Right lobe of liver (tissue), 4 donors: ENCODE data around the gene GNG14.

Experiments used
- POLR2A ChIP-seq: fragments of 450-650 bp; IDR thresholded peaks from one replicate; pipeline ENCODE4 v1.6.1; 2017; ENCODE audit warnings: antibody characterized with exemption, mild to moderate bottlenecking
- TF ChIP-seq, protein P1 (sequence below), 4 donors: fragments of 200-600 bp in 3 of 4; fragments of 450-650 bp in 1 of 4; IDR thresholded peaks; one replicate each; pipeline versions ENCODE4 v1.5.1 to v1.8.0; 2016 to 2022; ENCODE audit warnings: antibody characterized with exemption in 4 of 4, mild to moderate bottlenecking in 2 of 4
- donor health status: DM: no; HTN: no; CAD: no.
- donor health status: DM: no; HTN: no; CAD: no.
- donor health status: DM: no; HTN: yes; CAD: no.

DNA sequence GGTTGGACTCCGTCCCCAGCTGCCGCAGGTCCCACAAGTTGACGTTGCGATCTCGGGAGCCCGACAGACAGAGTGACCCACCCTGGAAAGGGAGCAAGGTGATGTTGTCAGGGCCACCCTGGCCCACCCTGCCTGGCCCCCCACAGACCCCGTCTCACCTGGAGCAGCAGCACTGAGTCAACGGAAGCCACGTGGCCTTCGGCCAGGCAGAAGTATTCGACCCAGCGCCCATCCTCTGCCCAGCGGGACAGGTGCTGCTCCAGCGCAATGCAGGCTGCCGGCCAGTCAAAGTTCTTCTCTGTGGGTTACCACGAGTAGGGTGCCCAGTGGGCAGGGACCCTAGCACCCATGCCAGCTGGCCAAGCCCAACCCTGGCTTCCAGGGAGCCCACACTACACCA is 6.8 kb downstream of the GNG14 start:
- TF ChIP-seq, protein P1, sequence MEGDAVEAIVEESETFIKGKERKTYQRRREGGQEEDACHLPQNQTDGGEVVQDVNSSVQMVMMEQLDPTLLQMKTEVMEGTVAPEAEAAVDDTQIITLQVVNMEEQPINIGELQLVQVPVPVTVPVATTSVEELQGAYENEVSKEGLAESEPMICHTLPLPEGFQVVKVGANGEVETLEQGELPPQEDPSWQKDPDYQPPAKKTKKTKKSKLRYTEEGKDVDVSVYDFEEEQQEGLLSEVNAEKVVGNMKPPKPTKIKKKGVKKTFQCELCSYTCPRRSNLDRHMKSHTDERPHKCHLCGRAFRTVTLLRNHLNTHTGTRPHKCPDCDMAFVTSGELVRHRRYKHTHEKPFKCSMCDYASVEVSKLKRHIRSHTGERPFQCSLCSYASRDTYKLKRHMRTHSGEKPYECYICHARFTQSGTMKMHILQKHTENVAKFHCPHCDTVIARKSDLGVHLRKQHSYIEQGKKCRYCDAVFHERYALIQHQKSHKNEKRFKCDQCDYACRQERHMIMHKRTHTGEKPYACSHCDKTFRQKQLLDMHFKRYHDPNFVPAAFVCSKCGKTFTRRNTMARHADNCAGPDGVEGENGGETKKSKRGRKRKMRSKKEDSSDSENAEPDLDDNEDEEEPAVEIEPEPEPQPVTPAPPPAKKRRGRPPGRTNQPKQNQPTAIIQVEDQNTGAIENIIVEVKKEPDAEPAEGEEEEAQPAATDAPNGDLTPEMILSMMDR (IDR thresholded peaks at IDR 0.05): no peak
- no peak for TF ChIP-seq POLR2A
